Heart left ventricle (tissue), 13 donors: ENCODE measurements around the gene FBXL22.

ENCODE experiments used
- CTCF ChIP-seq, 12 donors: fragments of 200-600 bp; sonication (generic) in 4 of 12; IDR thresholded peaks; one replicate each; pipeline versions ENCODE4 v1.5.0 to v1.8.0; 2018 to 2022; ENCODE audit warnings: antibody characterized with exemption in 12 of 12, mild to moderate bottlenecking in 5 of 12
- POLR2A ChIP-seq, 2 donors: fragments of 450-650 bp; IDR thresholded peaks; one replicate each; pipeline ENCODE4 v1.6.1; 2017; ENCODE audit warnings: antibody characterized with exemption in 2 of 2, mild to moderate bottlenecking in 2 of 2, moderate library complexity in 2 of 2
- donor health status: ischemic (EF 13 %, LVEDD 7.1; RV severe dilation, severe dysfunction).
- donor health status: DM: no; HTN: yes; CAD: no.
- donor health status: DM: no; HTN: no; CAD: no.
- donor health status: ischemic (EF 25% LVEDD 6.9; RV normal size, moderate dysfunction).
- donor health status: ischemic (EF 25% LVEDD 5.7; RV mildly dilated, moderate dysfunction).
- donor health status: ischemic (EF 35%, LVEDD 5.7; RV mildly dilated, moderate dysfunction).
- donor health status: nonischemic (EF 11% LVEDD 7.7; RV severe dilation, severe dysfunction).
- donor health status: DM: yes; HTN: yes; CAD: no.
- donor health status: PGD.
- donor health status: ischemic (EF 29% LVEDD 5.4; RV normal size, mild dysfunction).
- donor health status: nonischemic (EF 23%, LVEDD 6.1; RV moderate dilation, normal function).

GRCh38 chr15:63596676-63597037 is 530 bp upstream of the FBXL22 start:
- TF ChIP-seq CTCF (IDR thresholded peaks at IDR 0.05), result no peak
- no peak for TF ChIP-seq POLR2A (IDR thresholded peaks at IDR 0.05)
